T-cell (primary cell): ENCODE measurements around the gene CFAP141. TPM values are rescaled to one million over a fixed set of nuclear protein-coding genes. Genes with fewer than 3 reads are reported as not detected.

Experiments
- ATAC-seq, 4 experiments: fragments of 200-7000 bp in 3 of 4; fragments of 150-1000 bp in 1 of 4; cut with Tn5 transposase; replicated peaks in 1 of 4; 1 replicate in 3 of 4; 2 replicates in 1 of 4; pipeline ENCODE4 v1.10.0; 2021; ENCODE audit warnings: moderate library complexity in 3 of 4, mild to moderate bottlenecking in 2 of 4, moderate number of reproducible peaks in 1 of 4
- CTCF ChIA-PET, 2 donors: fragments of 300-600 bp; sonication (Branson Sonifier 250); formaldehyde crosslinking; loops; one replicate each; lab custom pipeline; 2022; ENCODE audit warnings: antibody characterized with exemption in 2 of 2; lab: Charles Lee
- POLR2A ChIA-PET, 2 donors: fragments of 300-600 bp; sonication (Branson Sonifier 250); formaldehyde crosslinking; loops; one replicate each; lab custom pipeline; 2022; ENCODE audit warnings: antibody characterized with exemption in 2 of 2; lab: Charles Lee
- DNase-seq, 35 experiments: peaks; one replicate each; pipeline versions ENCODE4 v3.0.0 to v3.0.0-alpha.2; 2013 to 2023
- H3K27ac ChIP-seq: one replicate; pipeline ENCODE4 v1.5.1; 2013; ENCODE audit warnings: low read length
- H3K27me3 ChIP-seq, 2 experiments: replicated peaks in 1 of 2; 1 replicate in 1 of 2; 2 replicates in 1 of 2; pipeline versions ENCODE4 v1.6.1 to v1.7.0; 2013; ENCODE audit warnings: low read length in 1 of 2, mixed read lengths in 1 of 2; ENCODE audit not compliant: control insufficient read depth in 2 of 2, insufficient read depth in 2 of 2; ENCODE audit errors: extremely low read depth in 1 of 2
- H3K36me3 ChIP-seq, 2 donors: 1 replicate in 1 of 2; 2 replicates in 1 of 2; pipeline versions ENCODE4 v1.6.1 to v1.7.0; 2013; ENCODE audit warnings: low read length in 1 of 2; ENCODE audit not compliant: control insufficient read depth in 2 of 2, insufficient read depth in 1 of 2; ENCODE audit errors: extremely low read depth in 1 of 2
- H3K4me1 ChIP-seq, 2 experiments: 1 replicate in 1 of 2; 2 replicates in 1 of 2; pipeline versions ENCODE4 v1.6.1 to v1.7.0; 2013; ENCODE audit warnings: low read length in 2 of 2, mixed read lengths in 1 of 2; ENCODE audit not compliant: insufficient read depth in 2 of 2, control insufficient read depth in 1 of 2; ENCODE audit errors: extremely low read depth in 1 of 2
- H3K4me3 ChIP-seq, 2 donors: 1 replicate in 1 of 2; 2 replicates in 1 of 2; pipeline versions ENCODE4 v1.5.1 to v1.7.0; 2013; ENCODE audit warnings: mild to moderate bottlenecking in 2 of 2, low read length in 1 of 2, moderate library complexity in 1 of 2; ENCODE audit not compliant: control insufficient read depth in 1 of 2; ENCODE audit errors: extremely low read depth in 1 of 2
- H3K9me3 ChIP-seq: 2 replicates; pipeline ENCODE4 v1.7.0; 2013
- H3K27ac Mint-ChIP-seq, 2 donors: one replicate each; pipeline ENCODE4 v1.8.0; 2020 to 2021; ENCODE audit warnings: mild to moderate bottlenecking in 2 of 2, mixed read lengths in 2 of 2
- H3K27me3 Mint-ChIP-seq, 2 donors: one replicate each; pipeline ENCODE4 v1.8.0; 2021 to 2022; ENCODE audit warnings: mixed read lengths in 2 of 2
- H3K36me3 Mint-ChIP-seq: one replicate; pipeline ENCODE4 v1.8.0; 2021; ENCODE audit warnings: mixed read lengths
- H3K4me1 Mint-ChIP-seq, 3 donors: one replicate each; pipeline ENCODE4 v1.8.0; 2020 to 2022; ENCODE audit warnings: mixed read lengths in 3 of 3, mild to moderate bottlenecking in 1 of 3
- H3K4me3 Mint-ChIP-seq, 3 donors: one replicate each; pipeline ENCODE4 v1.8.0; 2020 to 2022; ENCODE audit warnings: mild to moderate bottlenecking in 3 of 3, mixed read lengths in 3 of 3, moderate library complexity in 3 of 3
- H3K9me3 Mint-ChIP-seq, 3 donors: one replicate each; pipeline ENCODE4 v1.8.0; 2020 to 2022; ENCODE audit warnings: mixed read lengths in 3 of 3
- WGBS: methylation state at CpG from one replicate; pipeline ENCODE4 v1.1.5; 2013; ENCODE audit warnings: missing lambda C conversion rate; ENCODE audit not compliant: insufficient coverage; 5-methylcytosine and 5-hydroxymethylcytosine counted together
- total RNA-seq, 35 experiments: library from RNA in 6 of 35; stranded (reverse) in 6 of 35; fragments of 120-200 nt in 1 of 35; gene quantifications; one replicate each; pipeline versions ENCODE4 v1.2.1 to v1.2.4 and lab custom pipeline; 2013 to 2026

CFAP141 gene
- total RNA-seq, 5 donors from 2014 or later (not counting 1 experiment from before 2014, with no cell fraction given) = not detected

DNA sequence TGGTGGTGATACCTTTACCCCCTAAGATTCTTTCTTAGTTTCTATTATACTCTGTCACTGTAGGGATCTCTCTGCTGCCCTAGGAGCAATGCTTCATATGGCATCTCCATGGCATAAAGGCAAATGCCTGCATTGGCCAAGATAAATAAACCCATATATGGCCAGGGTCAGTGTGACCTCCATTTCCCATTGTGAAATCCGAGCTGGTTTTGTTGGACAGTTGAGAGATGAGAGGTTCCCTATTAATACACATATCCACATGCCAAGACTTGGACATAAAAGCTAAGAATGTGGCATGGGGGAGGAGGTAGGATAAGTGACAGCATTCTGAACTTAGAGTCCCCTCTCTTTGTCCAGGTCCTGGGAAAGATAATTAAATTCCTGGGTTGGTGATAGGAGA is 15.6 kb downstream of the CFAP141 start:
- Mint-ChIP-seq H3K4me3 (no peak overlapping the region), H3K27me3 (peaks cover 13 to 28% of the 10 kb centered on the region in 2 donors), H3K27ac (no peak overlapping the region), H3K36me3 (no peaks in the 10 kb centered on the region), H3K4me1 (peaks cover 0 to 5% (median 0%) of the 10 kb centered on the region in 3 donors), H3K9me3 (no peaks in the 10 kb centered on the region)
- POLR2A ChIA-PET = no interaction called here
- no peak overlapping the region for H3K27ac ChIP-seq
- ATAC-seq (no peak), DNase-seq (no peak)
- peaks cover 0 to 18% of the 10 kb centered on the region in 2 experiments for H3K27me3 ChIP-seq
- H3K9me3 ChIP-seq = no peaks in the 10 kb centered on the region
- WGBS = no CpG with 5 or more reads among the region's 1 CpG
- CTCF ChIA-PET = interaction anchor here in 1 of 2 donors (0.6 to 0.8 kb wide), 2 partner anchors 15 to 145 kb away, joined by 3 to 5 read pairs; no protein-coding TSS in a partner anchor
- no peaks in the 10 kb centered on the region for H3K36me3 ChIP-seq
- no peaks in the 10 kb centered on the region for H3K4me1 ChIP-seq
- no peak overlapping the region for H3K4me3 ChIP-seq

DNA sequence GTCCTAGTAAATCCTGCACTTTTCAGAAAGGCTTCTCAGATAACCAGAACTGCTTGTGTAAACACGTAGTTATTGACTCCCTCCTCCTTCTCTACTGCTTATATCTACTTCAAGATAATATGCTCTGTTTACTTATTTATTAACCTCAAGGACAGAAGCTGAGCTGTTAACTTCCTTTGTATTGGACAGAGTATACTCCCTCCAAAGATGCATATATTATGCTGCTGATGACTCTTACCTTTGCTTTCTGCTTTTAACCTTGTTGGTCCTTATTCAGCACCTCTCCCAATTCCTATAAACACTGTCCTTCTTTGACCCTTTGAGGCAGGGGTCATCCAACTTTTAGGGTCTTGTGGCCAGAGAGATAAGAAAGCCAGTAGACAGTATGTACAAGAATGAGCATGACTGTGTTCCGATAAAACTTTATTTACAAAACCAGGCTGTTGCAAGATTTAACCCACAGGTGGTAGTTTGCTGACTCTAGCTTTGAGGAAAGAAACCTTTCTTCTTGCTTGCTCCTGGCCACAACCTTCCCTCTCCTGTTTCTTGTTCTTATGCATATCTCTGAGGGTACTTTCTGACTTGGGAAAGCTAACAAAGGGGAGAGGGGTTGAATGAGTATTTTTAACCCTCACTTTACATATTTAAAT is 19.2 kb downstream of the CFAP141 start:
- Mint-ChIP-seq H3K4me3 (no peak overlapping the region), H3K4me1 (peaks cover 12 to 15% (median 14%) of the 10 kb centered on the region in 3 donors), H3K27me3 (peaks cover 2 to 10% of the 10 kb centered on the region in 2 donors), H3K36me3 (peaks cover 3% of the 10 kb centered on the region), H3K9me3 (no peaks in the 10 kb centered on the region), H3K27ac (no peak overlapping the region)
- ATAC-seq (no peak), DNase-seq (no peak)
- POLR2A ChIA-PET = no interaction called here
- peaks cover 0 to 5% of the 10 kb centered on the region in 2 experiments for H3K27me3 ChIP-seq
- no peak overlapping the region for H3K4me3 ChIP-seq
- peaks cover 2 to 9% of the 10 kb centered on the region in 2 experiments for H3K4me1 ChIP-seq
- WGBS = 100% methylated on average over 1 of the region's 2 CpGs
- H3K9me3 ChIP-seq = no peaks in the 10 kb centered on the region
- no peaks in the 10 kb centered on the region for H3K36me3 ChIP-seq
- CTCF ChIA-PET = no interaction called here
- H3K27ac ChIP-seq = no peak overlapping the region

DNA sequence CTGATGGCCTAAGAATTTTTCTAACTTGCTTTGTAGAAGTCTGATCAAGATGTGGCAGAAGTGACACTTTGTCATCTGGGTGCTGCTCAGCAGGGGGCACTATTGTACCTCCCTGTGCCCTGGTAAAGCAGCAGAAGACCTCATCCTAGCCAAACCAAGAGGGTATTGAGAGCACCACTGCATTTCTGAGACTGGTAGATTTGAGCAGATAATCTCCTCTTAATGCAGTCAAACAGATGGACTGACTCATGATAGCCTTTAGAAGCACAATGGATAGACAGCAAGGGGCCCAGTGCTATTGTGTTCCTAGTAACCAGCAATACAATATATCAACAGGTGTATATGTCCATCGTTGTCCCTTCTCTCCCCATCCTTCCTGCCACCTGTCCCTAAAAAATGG is 20.0 kb downstream of the CFAP141 start:
- H3K4me3 Mint-ChIP-seq = no peak overlapping the region
- H3K27ac ChIP-seq = no peak overlapping the region
- H3K27ac Mint-ChIP-seq = no peak overlapping the region
- H3K36me3 Mint-ChIP-seq = peaks cover 5% of the 10 kb centered on the region
- no peaks in the 10 kb centered on the region for H3K36me3 ChIP-seq
- no peaks in the 10 kb centered on the region for H3K9me3 Mint-ChIP-seq
- no peaks in the 10 kb centered on the region for H3K9me3 ChIP-seq
- POLR2A ChIA-PET = no interaction called here
- peaks cover 0 to 5% of the 10 kb centered on the region in 2 experiments for H3K27me3 ChIP-seq
- peaks cover 0 to 2% of the 10 kb centered on the region in 2 donors for H3K27me3 Mint-ChIP-seq
- peak; percentile 21 to 76 (median 57) for DNase-seq
- peaks cover 7 to 17% of the 10 kb centered on the region in 2 experiments for H3K4me1 ChIP-seq
- CTCF ChIA-PET = no interaction called here
- peaks cover 20 to 23% (median 22%) of the 10 kb centered on the region in 3 donors for H3K4me1 Mint-ChIP-seq
- no peak for ATAC-seq
- no peak overlapping the region for H3K4me3 ChIP-seq
- WGBS = no CpG with 5 or more reads among the region's 1 CpG

DNA sequence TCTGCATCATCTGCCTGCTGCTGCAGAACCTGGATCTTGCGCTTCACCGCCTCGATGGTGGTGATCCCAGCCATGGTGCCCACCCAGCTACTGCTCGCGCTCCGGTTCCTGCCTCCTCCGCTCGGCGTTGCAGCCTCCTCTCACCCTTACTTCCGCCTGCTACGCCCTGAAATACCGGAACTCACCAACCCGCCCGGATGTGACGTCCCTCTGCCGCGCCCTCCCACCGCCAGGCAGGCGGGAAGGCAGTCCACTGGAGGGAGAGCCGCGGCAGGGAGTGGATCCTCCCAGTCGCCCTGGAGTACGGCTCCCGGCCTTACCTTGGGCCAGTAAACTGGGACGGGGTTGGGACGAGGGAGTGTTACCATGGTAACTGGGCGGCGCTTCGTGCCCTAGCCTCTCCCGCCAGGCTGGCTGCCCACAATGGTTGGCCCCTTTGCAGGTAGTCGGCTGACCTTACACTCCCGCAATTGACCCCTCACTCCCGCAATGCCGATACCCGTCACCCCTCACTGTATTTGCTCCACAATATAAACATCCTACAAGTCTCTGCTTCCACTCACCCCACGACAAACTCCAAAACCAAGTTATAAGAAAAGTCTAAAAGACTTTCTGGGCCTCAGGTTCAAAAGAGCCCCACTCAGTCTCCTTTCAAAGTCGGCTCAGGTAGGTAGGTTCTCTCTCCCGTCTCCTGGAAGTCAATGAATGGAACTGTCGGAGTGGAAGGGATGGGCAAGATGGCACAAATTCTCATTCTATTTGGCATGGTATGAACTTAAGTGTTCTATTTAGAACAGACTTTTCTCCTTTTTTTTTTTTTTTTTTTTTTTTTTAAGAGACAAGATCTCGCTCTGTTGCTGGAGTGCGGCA is 22.9 kb downstream of the CFAP141 start:
- Histone ChIP-seq H3K9me3 (no peaks in the 10 kb centered on the region), H3K36me3 (peaks cover 0 to 13% of the 10 kb centered on the region in 2 donors), H3K4me3 (peak overlapping the region; percentile 94 to 96), H3K27ac (peak overlapping the region; percentile 86), H3K27me3 (peaks cover 0 to 5% of the 10 kb centered on the region in 2 experiments), H3K4me1 (peaks cover 31 to 46% of the 10 kb centered on the region in 2 experiments)
- DNase-seq (peak; percentile 86 to 97 (median 93)), ATAC-seq (peak; percentile 86 to 89 (median 88))
- Mint-ChIP-seq H3K27me3 (no peaks in the 10 kb centered on the region), H3K4me1 (peaks cover 49 to 52% (median 50%) of the 10 kb centered on the region in 3 donors), H3K4me3 (peak overlapping the region; percentile 95 to 100 (median 100)), H3K36me3 (peaks cover 18% of the 10 kb centered on the region), H3K9me3 (no peaks in the 10 kb centered on the region), H3K27ac (peak overlapping the region; percentile 100)
- ChIA-PET POLR2A (interaction anchor here in 1 of 2 donors (2.1 kb wide), 1 partner anchor 25 kb away, joined by 8 read pairs; no protein-coding TSS in a partner anchor), CTCF (interaction anchor here in 1 of 2 donors (1.9 kb wide), 1 partner anchor 37 kb away, joined by 4 read pairs; the partner anchor contains the start of gene UBAP2L)
- WGBS = under 1% methylated on average over 35 of the region's 41 CpGs

DNA sequence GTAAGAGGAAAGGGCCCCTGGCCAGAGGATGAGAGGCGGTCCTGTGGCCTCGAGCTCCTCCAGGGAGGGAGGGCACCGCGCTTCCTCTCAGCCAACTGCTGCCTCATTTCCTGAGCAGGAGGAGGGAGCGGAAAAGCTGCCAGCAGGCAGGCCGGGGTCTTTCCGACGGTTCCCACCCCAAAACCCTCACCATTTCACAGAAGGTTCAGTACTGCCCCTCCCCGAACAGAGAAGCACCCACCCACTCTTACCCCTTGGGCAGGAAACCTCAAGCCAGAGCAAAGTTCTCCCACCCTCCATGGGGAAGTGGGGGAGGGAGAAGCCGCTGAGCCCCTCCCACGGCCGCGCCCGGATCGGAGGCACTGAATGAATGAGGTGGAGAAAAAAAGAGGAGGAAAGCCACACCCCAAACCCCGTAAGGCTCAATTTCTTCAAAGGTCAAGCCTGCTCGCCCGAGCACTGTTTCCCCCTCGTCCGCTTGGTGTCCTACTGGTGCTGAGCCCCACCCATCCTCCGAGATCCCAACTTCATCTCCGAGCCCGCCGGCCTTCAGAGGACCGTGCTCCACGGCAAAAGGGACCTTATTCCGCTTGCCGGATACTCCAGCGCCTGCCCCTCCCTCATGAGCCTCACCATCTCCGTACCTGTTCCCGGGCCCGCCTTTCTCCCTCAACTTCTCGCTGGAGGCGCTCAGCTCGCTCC is 23.6 kb downstream of the CFAP141 start:
- 0% methylated on average over 19 of the region's 35 CpGs for WGBS
- DNase-seq (peak in 32 of 35 experiments; percentile 21 to 76 (median 52)), ATAC-seq (peak; percentile 43 to 59 (median 54))
- CTCF ChIA-PET = interaction anchor here in 1 of 2 donors (0.6 to 2.5 kb wide), 3 partner anchors 25 to 112 kb away, joined by 3 to 10 read pairs (median 4); partner anchors contain the start of gene UBAP2L
- peaks cover 0 to 15% of the 10 kb centered on the region in 2 donors for H3K36me3 ChIP-seq
- Mint-ChIP-seq H3K36me3 (peaks cover 19% of the 10 kb centered on the region), H3K4me3 (peak overlapping the region; percentile 95 to 100 (median 100)), H3K4me1 (peaks cover 56 to 60% (median 58%) of the 10 kb centered on the region in 3 donors), H3K27ac (peak overlapping the region; percentile 100), H3K9me3 (no peaks in the 10 kb centered on the region), H3K27me3 (no peaks in the 10 kb centered on the region)
- no peaks in the 10 kb centered on the region for H3K9me3 ChIP-seq
- H3K4me1 ChIP-seq = peaks cover 39 to 53% of the 10 kb centered on the region in 2 experiments
- H3K27ac ChIP-seq = peak overlapping the region; percentile 86
- H3K27me3 ChIP-seq = no peaks in the 10 kb centered on the region
- H3K4me3 ChIP-seq = peak overlapping the region; percentile 94 to 96
- POLR2A ChIA-PET = interaction anchor here in 1 of 2 donors (0.5 to 2.1 kb wide), 2 partner anchors 24 to 956 kb away, joined by 3 to 8 read pairs; no protein-coding TSS in a partner anchor
